AG09309 (cell line): Measurements from ENCODE around the gene PRXL2B.
"Not testable (repeated sequence)": the region's sequence is repeated elsewhere in the genome, so short reads cannot be mapped to it uniquely, and the experiment has no call there.

Source experiments
- DNase-seq: peaks from one replicate; pipeline ENCODE4 v3.0.0-alpha.2; 2010; ENCODE audit warnings: low read depth
- H3K4me3 ChIP-seq: 2 replicates; pipeline ENCODE4 v1.5.1; 2011; ENCODE audit warnings: mild to moderate bottlenecking, low read depth, low read length, moderate library complexity; ENCODE audit not compliant: control insufficient read depth
- TF ChIP-seq, protein P1 (sequence below): IDR thresholded peaks from 2 replicates; pipeline ENCODE4 v1.5.1; 2011; ENCODE audit warnings: mild to moderate bottlenecking, low read depth, low read length, inconsistent platforms; ENCODE audit not compliant: insufficient read depth, control insufficient read depth; ENCODE audit errors: missing control alignments

Gene PRXL2B

DNA sequence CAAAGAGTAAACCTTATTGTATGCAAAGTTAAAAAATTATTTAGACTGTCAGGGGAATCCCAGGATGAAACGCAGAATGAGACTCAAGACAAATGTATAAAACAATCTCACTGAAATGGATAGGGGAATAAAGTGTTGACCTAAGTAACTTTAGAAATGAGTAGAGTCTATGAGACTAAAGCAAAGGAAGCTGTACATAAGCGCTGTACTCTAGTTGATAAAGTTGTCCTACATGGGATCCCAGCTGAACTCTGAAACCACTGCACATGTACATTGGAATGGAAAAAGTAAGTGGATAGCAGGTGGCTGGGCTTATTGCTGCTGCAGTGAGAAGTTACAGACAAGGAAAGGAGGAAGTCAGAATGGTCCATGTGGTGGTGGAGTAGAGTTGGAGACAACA, 27.6 kb downstream of the PRXL2B start:
- no peak for DNase-seq
- TF ChIP-seq, protein P1, sequence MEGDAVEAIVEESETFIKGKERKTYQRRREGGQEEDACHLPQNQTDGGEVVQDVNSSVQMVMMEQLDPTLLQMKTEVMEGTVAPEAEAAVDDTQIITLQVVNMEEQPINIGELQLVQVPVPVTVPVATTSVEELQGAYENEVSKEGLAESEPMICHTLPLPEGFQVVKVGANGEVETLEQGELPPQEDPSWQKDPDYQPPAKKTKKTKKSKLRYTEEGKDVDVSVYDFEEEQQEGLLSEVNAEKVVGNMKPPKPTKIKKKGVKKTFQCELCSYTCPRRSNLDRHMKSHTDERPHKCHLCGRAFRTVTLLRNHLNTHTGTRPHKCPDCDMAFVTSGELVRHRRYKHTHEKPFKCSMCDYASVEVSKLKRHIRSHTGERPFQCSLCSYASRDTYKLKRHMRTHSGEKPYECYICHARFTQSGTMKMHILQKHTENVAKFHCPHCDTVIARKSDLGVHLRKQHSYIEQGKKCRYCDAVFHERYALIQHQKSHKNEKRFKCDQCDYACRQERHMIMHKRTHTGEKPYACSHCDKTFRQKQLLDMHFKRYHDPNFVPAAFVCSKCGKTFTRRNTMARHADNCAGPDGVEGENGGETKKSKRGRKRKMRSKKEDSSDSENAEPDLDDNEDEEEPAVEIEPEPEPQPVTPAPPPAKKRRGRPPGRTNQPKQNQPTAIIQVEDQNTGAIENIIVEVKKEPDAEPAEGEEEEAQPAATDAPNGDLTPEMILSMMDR, result no peak
- no peak overlapping the region for H3K4me3 ChIP-seq

GRCh38 chr1:2617971-2618470, 31.4 kb downstream of the PRXL2B start:
- no peak overlapping the region for H3K4me3 ChIP-seq
- DNase-seq, result no peak
- TF ChIP-seq, protein P1, result no peak

- TF ChIP-seq, protein P1, result no peak
- DNase-seq, result no peak
- no peak overlapping the region for H3K4me3 ChIP-seq
These were observed 37.2 kb downstream of the PRXL2B start for GRCh38 chr1:2623571-2624337.

GRCh38 chr1:2624735-2625300, 38.2 kb downstream of the PRXL2B start:
- H3K4me3 ChIP-seq, result no peak overlapping the region
- TF ChIP-seq, protein P1, result no peak
- DNase-seq, result no peak

- no peak overlapping the region for H3K4me3 ChIP-seq
- TF ChIP-seq, protein P1, result no peak
- DNase-seq, result no peak
These were observed 38.7 kb downstream of the PRXL2B start for GRCh38 chr1:2625311-2625710.

DNA sequence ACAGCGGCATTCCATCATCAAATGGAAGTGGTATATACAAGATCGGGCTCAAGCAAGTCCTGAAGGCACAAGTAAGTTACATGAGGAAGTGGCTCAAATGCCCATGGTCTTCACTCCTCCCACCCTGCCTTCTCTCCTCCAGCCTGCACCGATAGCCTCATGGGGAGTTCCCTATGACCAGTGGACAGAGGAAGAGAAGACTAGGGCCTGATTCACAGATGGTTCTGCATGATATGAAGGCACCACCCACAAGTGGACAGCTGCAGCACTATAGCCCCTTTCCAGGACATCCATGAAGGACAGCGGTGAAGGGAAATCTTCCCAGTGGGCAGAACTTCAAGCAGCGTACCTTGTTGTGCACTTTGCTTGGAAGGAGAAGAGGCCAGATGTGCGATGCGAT, 39.2 kb downstream of the PRXL2B start:
- not testable (repeated sequence) for H3K4me3 ChIP-seq

GRCh38 chr1:2627746-2628145, 41.2 kb downstream of the PRXL2B start:
- no peak overlapping the region for H3K4me3 ChIP-seq
- no peak for DNase-seq
- TF ChIP-seq, protein P1, result no peak

More for the DNA sequence above, 39.2 kb downstream of the PRXL2B start:
- DNase-seq, result not testable (repeated sequence)
